ENCODE data around the gene TANGO6.
A peak's percentile ranks its signal among the peaks of the same experiment; 100 is the strongest.

Gene TANGO6

GRCh38 chr16:69106491-69107315, 263.4 kb downstream of the TANGO6 start:
- no peak for DNase-seq

GRCh38 chr16:69107316-69107962, 264.1 kb downstream of the TANGO6 start:
- DNase-seq: no peak

GRCh38 chr16:69108064-69108904, 265.0 kb downstream of the TANGO6 start:
- DNase-seq: no peak

GRCh38 chr16:69108905-69109252, 265.5 kb downstream of the TANGO6 start:
- no peak for DNase-seq

- no peak for DNase-seq
Measured at GRCh38 chr16:69109486-69110270, 266.3 kb downstream of the TANGO6 start.

GRCh38 chr16:69110406-69110805, 267.1 kb downstream of the TANGO6 start:
- no peak for DNase-seq

- no peak for DNase-seq
Measured at GRCh38 chr16:69111216-69111875, 268.0 kb downstream of the TANGO6 start.

GRCh38 chr16:69111876-69112230, 268.5 kb downstream of the TANGO6 start:
- DNase-seq: peak; percentile 31

- no peak for DNase-seq
Measured at GRCh38 chr16:69112285-69113129, 269.2 kb downstream of the TANGO6 start.

GRCh38 chr16:69113216-69113615, 269.9 kb downstream of the TANGO6 start:
- DNase-seq: no peak

- no peak for DNase-seq
Measured at GRCh38 chr16:69114346-69114975, 271.1 kb downstream of the TANGO6 start.

- DNase-seq: no peak
Measured at GRCh38 chr16:69114976-69115355, 271.6 kb downstream of the TANGO6 start.

- no peak for DNase-seq
Measured at GRCh38 chr16:69115361-69115760, 272.0 kb downstream of the TANGO6 start.

- no peak for DNase-seq
Measured at GRCh38 chr16:69115837-69116236, 272.5 kb downstream of the TANGO6 start.

GRCh38 chr16:69116256-69116875, 273.0 kb downstream of the TANGO6 start:
- DNase-seq: no peak

GRCh38 chr16:69116906-69117305, 273.6 kb downstream of the TANGO6 start:
- DNase-seq: no peak

GRCh38 chr16:69118468-69118867, 275.1 kb downstream of the TANGO6 start:
- no peak for DNase-seq

- DNase-seq: no peak
Measured at GRCh38 chr16:69118994-69119393, 275.7 kb downstream of the TANGO6 start.

GRCh38 chr16:69119536-69119935, 276.2 kb downstream of the TANGO6 start:
- no peak for DNase-seq

GRCh38 chr16:69120096-69120664, 276.8 kb downstream of the TANGO6 start:
- DNase-seq: no peak

Measured in NCI-H2171 treated with DMSO at 0.1 percent for 48 hours (cell line).